PC-3 (cell line): ENCODE data around the gene ZBTB7C. TPM values are rescaled to one million over a fixed set of nuclear protein-coding genes. Genes with fewer than 3 reads are reported as not detected.

Experiments
- ATAC-seq: fragments of 200-7000 bp; cut with Tn5 transposase; 2 replicates; pipeline ENCODE4 v1.9.1; 2020; ENCODE audit warnings: mild to moderate bottlenecking, moderate library complexity
- BruUV-seq: library from RNA; stranded (reverse); fragments of 400-500 nt; replicated peaks from 2 replicates; lab custom pipeline; 2021; lab: Mats Ljungman, UMichigan
- CTCF ChIA-PET: fragments of 300-600 bp; sonication (Branson Sonifier 250); formaldehyde crosslinking; loops from one replicate; lab custom pipeline; 2022; ENCODE audit warnings: antibody characterized with exemption; lab: Charles Lee
- POLR2A ChIA-PET: fragments of 300-600 bp; sonication (Branson Sonifier 250); formaldehyde crosslinking; loops from one replicate; lab custom pipeline; 2022; ENCODE audit warnings: antibody characterized with exemption; ENCODE audit not compliant: unreplicated experiment; lab: Charles Lee
- DNase-seq: peaks from one replicate; pipeline ENCODE4 v3.0.0-alpha.2; 2015
- H2AFZ ChIP-seq: fragments of 300-600 bp; sonication (generic); 2 replicates; pipeline ENCODE4 v1.6.0; 2016; ENCODE audit warnings: antibody characterized with exemption, low read length
- H3F3A ChIP-seq: fragments of 300-600 bp; sonication (generic); one replicate; pipeline ENCODE4 v1.6.0; 2017; ENCODE audit warnings: antibody characterized with exemption, low read length, control low read depth, mild to moderate bottlenecking; ENCODE audit not compliant: unreplicated experiment
- H3K27ac ChIP-seq: fragments of 300-600 bp; sonication (generic); 2 replicates; pipeline ENCODE4 v1.5.1; 2016; ENCODE audit warnings: mild to moderate bottlenecking, low read length
- H3K27me3 ChIP-seq: fragments of 300-600 bp; sonication (generic); 2 replicates; pipeline ENCODE4 v1.6.1; 2016; ENCODE audit warnings: low read length, mixed read lengths
- H3K36me3 ChIP-seq: fragments of 300-600 bp; sonication (generic); 2 replicates; pipeline ENCODE4 v1.6.1; 2016; ENCODE audit warnings: low read depth, mixed run types, low read length, mixed read lengths
- H3K4me1 ChIP-seq: fragments of 300-600 bp; sonication (generic); 2 replicates; pipeline ENCODE4 v1.5.1; 2016; ENCODE audit warnings: low read length; ENCODE audit not compliant: insufficient read depth
- H3K4me2 ChIP-seq: fragments of 300-600 bp; sonication (generic); 2 replicates; pipeline ENCODE4 v1.6.0; 2016; ENCODE audit warnings: low read length
- H3K4me3 ChIP-seq: fragments of 300-600 bp; sonication (generic); 2 replicates; pipeline ENCODE4 v1.5.1; 2016; ENCODE audit warnings: mild to moderate bottlenecking, low read length, mixed read lengths
- H3K79me2 ChIP-seq: fragments of 300-600 bp; sonication (generic); 2 replicates; pipeline ENCODE4 v1.6.1; 2017; ENCODE audit warnings: low read length, mixed read lengths
- H3K9ac ChIP-seq: fragments of 300-600 bp; sonication (generic); 2 replicates; pipeline ENCODE4 v1.6.0; 2016; ENCODE audit warnings: mild to moderate bottlenecking, low read length
- H3K9me2 ChIP-seq: fragments of 300-600 bp; sonication (generic); replicated peaks from 2 replicates; pipeline ENCODE4 v1.6.1; 2016; ENCODE audit warnings: mixed run types, low read length, mixed read lengths
- H3K9me3 ChIP-seq: fragments of 300-600 bp; sonication (generic); 2 replicates; pipeline ENCODE4 v1.6.1; 2016; ENCODE audit warnings: low read length, mixed read lengths
- H4K20me1 ChIP-seq: fragments of 300-600 bp; sonication (generic); 2 replicates; pipeline ENCODE4 v1.6.1; 2016; ENCODE audit warnings: low read length, mixed read lengths
- EZH2 ChIP-seq: fragments of 300-600 bp; sonication (generic); IDR thresholded peaks from one replicate; pipeline ENCODE4 v1.6.1; 2017; ENCODE audit warnings: antibody characterized with exemption, mild to moderate bottlenecking, low read length; ENCODE audit not compliant: unreplicated experiment
- EZH2phosphoT487 ChIP-seq: fragments of 300-600 bp; sonication (generic); IDR thresholded peaks from 2 replicates; pipeline ENCODE4 v1.6.1; 2018; ENCODE audit warnings: mild to moderate bottlenecking, antibody characterized with exemption, low read length, borderline replicate concordance
- intact Hi-C: fragments of 100-400 bp; cut with micrococcal nuclease; formaldehyde crosslinking; loops from 2 replicates; pipeline ENCODE4 v1.9.0; 2023
- total RNA-seq: library from RNA; depleted of rRNA; stranded (reverse); fragments of >200 nt; gene quantifications from 2 replicates; pipeline ENCODE4 v1.2.3, GENCODE V29; 2014
- TF ChIP-seq, protein P1 (sequence below): fragments of 300-600 bp; sonication (generic); conservative IDR thresholded peaks from 2 replicates; pipeline ENCODE4 v1.5.1; 2017; ENCODE audit warnings: antibody characterized with exemption, low read depth, mild to moderate bottlenecking, low read length

ZBTB7C gene
- total RNA-seq, 1 experiment from 2014 or later, result 1.3 TPM

DNA sequence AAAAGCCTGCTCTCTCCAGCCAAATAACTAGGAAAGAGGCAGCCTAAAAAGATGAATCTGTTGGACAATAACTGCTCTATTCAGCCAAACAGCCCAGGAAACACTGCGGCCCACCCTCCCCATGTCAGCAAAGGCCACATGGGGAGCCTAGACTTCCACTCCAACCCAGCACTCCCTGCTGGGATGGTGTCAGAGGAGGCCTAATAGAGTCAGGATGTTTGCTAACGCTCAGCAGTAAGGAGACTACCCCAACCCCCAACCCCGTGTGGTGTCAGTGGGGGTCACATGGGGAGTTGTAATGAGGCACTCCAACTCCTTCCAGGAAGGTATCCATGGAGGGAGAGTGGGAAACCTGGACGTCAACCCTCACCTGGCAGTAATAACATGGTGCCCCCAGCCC, 41.6 kb downstream of the ZBTB7C start:
- ATAC-seq (no peak), DNase-seq (no peak)
- H3K4me1 ChIP-seq, result no peaks in the 10 kb centered on the region
- intact Hi-C loops, result no loop called here
- H3K36me3 ChIP-seq, result no peaks in the 10 kb centered on the region
- H3K9ac ChIP-seq, result no peak overlapping the region
- H3K79me2 ChIP-seq, result no peaks in the 10 kb centered on the region
- no peaks in the 10 kb centered on the region for H3K27me3 ChIP-seq
- no peaks in the 10 kb centered on the region for H3F3A ChIP-seq
- CTCF ChIA-PET, result no interaction called here
- no peak overlapping the region for H3K4me3 ChIP-seq
- no TSS peak for BruUV-seq
- no peak overlapping the region for H2AFZ ChIP-seq
- no peaks in the 10 kb centered on the region for H4K20me1 ChIP-seq
- POLR2A ChIA-PET, result no interaction called here
- no peak overlapping the region for H3K4me2 ChIP-seq
- no peaks in the 10 kb centered on the region for H3K9me3 ChIP-seq
- no peak for TF ChIP-seq EZH2
- TF ChIP-seq, protein P1, sequence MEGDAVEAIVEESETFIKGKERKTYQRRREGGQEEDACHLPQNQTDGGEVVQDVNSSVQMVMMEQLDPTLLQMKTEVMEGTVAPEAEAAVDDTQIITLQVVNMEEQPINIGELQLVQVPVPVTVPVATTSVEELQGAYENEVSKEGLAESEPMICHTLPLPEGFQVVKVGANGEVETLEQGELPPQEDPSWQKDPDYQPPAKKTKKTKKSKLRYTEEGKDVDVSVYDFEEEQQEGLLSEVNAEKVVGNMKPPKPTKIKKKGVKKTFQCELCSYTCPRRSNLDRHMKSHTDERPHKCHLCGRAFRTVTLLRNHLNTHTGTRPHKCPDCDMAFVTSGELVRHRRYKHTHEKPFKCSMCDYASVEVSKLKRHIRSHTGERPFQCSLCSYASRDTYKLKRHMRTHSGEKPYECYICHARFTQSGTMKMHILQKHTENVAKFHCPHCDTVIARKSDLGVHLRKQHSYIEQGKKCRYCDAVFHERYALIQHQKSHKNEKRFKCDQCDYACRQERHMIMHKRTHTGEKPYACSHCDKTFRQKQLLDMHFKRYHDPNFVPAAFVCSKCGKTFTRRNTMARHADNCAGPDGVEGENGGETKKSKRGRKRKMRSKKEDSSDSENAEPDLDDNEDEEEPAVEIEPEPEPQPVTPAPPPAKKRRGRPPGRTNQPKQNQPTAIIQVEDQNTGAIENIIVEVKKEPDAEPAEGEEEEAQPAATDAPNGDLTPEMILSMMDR, result no peak
- TF ChIP-seq EZH2phosphoT487, result no peak
- H3K27ac ChIP-seq, result no peak overlapping the region
- H3K9me2 ChIP-seq, result no peaks in the 10 kb centered on the region

DNA sequence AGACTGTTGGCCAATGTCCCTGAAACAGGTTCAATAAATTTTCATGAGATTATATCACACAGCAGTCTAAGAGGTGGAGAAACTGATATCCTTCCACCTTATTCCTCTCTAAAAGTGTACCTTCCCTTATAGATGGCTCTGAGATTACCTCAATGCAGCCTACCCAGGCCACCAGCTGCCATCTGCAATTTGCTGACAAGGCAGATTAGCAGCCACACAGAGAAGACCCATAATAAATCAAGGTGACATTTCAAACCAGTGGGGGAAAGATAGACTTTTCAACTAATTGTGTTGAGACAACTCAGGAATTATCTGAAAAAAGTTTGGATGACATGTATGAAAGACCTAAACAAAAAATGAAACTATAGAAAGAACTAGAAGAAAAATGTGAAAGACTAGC, 43.2 kb downstream of the ZBTB7C start:
- Histone ChIP-seq H3K27ac (no peak overlapping the region), H3K9me2 (no peaks in the 10 kb centered on the region), H3F3A (no peaks in the 10 kb centered on the region), H2AFZ (no peak overlapping the region), H3K79me2 (no peaks in the 10 kb centered on the region), H3K27me3 (no peaks in the 10 kb centered on the region), H3K9ac (no peak overlapping the region), H3K4me1 (no peaks in the 10 kb centered on the region), H3K4me2 (no peak overlapping the region), H3K9me3 (no peaks in the 10 kb centered on the region), H3K4me3 (no peak overlapping the region), H4K20me1 (no peaks in the 10 kb centered on the region), H3K36me3 (no peaks in the 10 kb centered on the region)
- TF ChIP-seq EZH2phosphoT487 (no peak), EZH2 (no peak)
- TF ChIP-seq, protein P1, result no peak
- CTCF ChIA-PET, result no interaction called here
- intact Hi-C loops, result no loop called here
- no peak for DNase-seq
- no peak for ATAC-seq
- POLR2A ChIA-PET, result no interaction called here
- no TSS peak for BruUV-seq

DNA sequence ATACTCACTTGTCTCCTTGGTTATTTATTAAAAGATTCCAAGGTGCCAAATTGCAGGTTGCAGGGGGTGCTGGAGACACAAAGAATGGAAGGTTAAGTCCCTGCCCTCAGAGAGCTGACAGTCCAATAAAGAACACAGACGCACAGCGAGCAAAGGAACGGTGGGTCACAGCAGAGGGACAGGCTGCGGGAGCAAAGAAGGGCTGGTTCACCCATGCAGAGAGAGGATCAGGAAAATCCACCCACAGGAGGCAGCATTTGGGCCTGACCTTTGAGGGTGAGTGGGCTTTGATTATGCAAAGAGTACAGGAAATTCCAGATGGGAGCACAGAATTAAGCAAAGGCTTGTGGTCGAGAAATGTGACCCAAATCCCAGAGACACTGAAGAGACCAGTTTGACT, 45.0 kb downstream of the ZBTB7C start:
- H4K20me1 ChIP-seq, result no peaks in the 10 kb centered on the region
- ChIA-PET POLR2A (no interaction called here), CTCF (no interaction called here)
- intact Hi-C loops, result no loop called here
- ATAC-seq (no peak), DNase-seq (no peak)
- no peaks in the 10 kb centered on the region for H3F3A ChIP-seq
- H2AFZ ChIP-seq, result no peak overlapping the region
- no peak overlapping the region for H3K9ac ChIP-seq
- H3K36me3 ChIP-seq, result no peaks in the 10 kb centered on the region
- no peak for TF ChIP-seq EZH2phosphoT487
- TF ChIP-seq, protein P1, result no peak
- no peak for TF ChIP-seq EZH2
- no peak overlapping the region for H3K4me2 ChIP-seq
- no peaks in the 10 kb centered on the region for H3K27me3 ChIP-seq
- H3K79me2 ChIP-seq, result no peaks in the 10 kb centered on the region
- H3K4me1 ChIP-seq, result no peaks in the 10 kb centered on the region
- no peaks in the 10 kb centered on the region for H3K9me3 ChIP-seq
- H3K9me2 ChIP-seq, result no peaks in the 10 kb centered on the region
- BruUV-seq, result no TSS peak
- no peak overlapping the region for H3K4me3 ChIP-seq
- H3K27ac ChIP-seq, result no peak overlapping the region
